Measurements from ENCODE around the gene STON2.
"Not testable (repeated sequence)": the region's sequence is repeated elsewhere in the genome, so short reads cannot be mapped to it uniquely, and the experiment has no call there.

Gene STON2

DNA sequence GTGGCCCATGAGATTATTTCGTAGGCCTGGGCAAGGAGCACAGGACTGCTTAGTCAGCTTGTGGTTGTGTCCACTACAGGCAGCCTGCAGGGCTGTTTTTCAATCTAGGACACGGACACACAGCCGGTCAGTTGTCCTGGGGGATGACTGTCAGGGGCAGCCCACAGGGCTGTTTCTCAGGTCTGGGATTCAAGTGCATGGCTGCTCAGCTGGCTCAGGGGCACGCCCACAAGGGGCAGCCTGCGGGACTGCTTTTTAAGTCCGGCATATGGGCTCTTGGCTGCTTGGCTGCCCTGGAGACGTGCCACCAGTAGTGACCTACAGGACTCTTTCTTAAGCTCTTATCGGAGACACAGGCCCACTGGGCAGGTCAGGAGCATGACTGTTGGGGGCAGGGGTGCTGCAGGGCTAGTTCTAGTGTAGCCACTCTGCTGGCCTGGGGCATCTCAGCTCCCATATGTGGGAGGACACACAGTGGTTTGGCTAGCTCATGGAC, 152.8 kb downstream of the STON2 start:
- DNase-seq (ENCODE audit: low spot score) = no peak
- in situ Hi-C loops (cut with MboI; ENCODE audit: low sequenced_read_pairs, unreplicated experiment) = no loop called here
- TF ChIP-seq, protein P1, sequence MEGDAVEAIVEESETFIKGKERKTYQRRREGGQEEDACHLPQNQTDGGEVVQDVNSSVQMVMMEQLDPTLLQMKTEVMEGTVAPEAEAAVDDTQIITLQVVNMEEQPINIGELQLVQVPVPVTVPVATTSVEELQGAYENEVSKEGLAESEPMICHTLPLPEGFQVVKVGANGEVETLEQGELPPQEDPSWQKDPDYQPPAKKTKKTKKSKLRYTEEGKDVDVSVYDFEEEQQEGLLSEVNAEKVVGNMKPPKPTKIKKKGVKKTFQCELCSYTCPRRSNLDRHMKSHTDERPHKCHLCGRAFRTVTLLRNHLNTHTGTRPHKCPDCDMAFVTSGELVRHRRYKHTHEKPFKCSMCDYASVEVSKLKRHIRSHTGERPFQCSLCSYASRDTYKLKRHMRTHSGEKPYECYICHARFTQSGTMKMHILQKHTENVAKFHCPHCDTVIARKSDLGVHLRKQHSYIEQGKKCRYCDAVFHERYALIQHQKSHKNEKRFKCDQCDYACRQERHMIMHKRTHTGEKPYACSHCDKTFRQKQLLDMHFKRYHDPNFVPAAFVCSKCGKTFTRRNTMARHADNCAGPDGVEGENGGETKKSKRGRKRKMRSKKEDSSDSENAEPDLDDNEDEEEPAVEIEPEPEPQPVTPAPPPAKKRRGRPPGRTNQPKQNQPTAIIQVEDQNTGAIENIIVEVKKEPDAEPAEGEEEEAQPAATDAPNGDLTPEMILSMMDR (IDR thresholded peaks at IDR 0.05; ENCODE audit: borderline replicate concordance, control extremely low read depth, extremely low read depth, insufficient read depth, missing control alignments) = no peak

DNA sequence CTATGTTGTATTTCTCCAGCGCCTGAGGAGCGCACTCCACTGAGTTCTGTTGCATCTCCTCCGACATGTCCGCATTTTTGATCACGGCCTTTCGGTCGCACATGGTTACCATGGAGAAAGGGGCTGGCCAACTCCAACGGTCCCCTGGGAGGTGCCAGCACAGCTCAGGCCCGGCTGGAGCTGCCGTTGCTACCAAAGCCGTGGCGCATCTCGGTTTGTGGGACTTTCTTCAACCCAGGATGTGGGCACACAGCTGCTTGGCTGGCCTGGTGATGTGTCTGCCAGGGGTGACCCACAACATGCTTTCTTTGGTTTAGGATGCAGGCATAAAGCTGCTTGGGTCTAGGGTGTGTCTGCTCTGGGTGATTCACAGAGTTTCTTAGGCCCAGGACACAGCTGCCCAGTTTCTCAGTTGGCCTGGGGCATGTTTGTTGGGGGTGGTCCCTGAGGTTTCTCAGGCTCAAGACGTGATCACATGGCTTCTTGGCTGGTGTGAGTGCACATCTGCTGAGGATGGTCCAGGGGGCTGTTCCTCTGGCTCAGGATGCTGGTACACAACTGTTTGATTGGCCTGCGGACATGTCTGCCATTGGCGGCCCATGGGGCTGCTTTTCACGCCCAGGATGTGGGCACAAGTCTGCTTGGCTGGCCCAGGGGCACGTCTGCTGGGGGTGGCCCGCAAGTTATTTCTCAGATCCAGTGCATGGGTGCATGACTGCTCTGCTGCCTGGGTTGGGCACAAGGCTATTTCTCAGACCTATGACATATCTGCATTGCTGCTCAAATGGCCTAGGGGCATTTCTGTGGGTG, 153.5 kb downstream of the STON2 start:
- TF ChIP-seq, protein P1 (IDR thresholded peaks at IDR 0.05; ENCODE audit: borderline replicate concordance, control extremely low read depth, extremely low read depth, insufficient read depth, missing control alignments) = no peak
- no peak for DNase-seq (ENCODE audit: low spot score)

DNA sequence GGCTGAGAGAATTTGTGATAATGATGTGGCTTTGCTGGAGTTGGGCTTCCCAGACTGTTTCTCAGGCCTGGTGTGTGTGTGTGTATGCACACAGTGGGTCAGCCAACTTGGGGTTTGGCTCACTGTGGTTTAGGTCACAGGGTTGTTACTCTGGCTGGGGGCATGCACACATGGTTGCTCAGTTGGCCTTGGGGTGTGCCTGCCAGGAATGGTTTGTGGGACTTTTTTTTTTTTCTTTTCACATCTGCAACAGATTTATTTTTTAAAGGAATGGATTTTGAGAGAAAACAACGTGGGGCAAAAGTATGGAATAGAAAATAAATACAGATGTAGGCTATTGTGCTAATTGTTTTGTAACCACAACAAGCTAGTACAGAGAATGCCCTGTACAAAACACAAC, 154.4 kb downstream of the STON2 start:
- in situ Hi-C loops (cut with MboI; ENCODE audit: low sequenced_read_pairs, unreplicated experiment) = no loop called here
- TF ChIP-seq, protein P1 (IDR thresholded peaks at IDR 0.05; ENCODE audit: borderline replicate concordance, control extremely low read depth, extremely low read depth, insufficient read depth, missing control alignments) = no peak
- no peak for DNase-seq (ENCODE audit: low spot score)

More for the DNA sequence above, 153.5 kb downstream of the STON2 start:
- in situ Hi-C loops (cut with MboI; ENCODE audit: low sequenced_read_pairs, unreplicated experiment) = no loop called here

DNA sequence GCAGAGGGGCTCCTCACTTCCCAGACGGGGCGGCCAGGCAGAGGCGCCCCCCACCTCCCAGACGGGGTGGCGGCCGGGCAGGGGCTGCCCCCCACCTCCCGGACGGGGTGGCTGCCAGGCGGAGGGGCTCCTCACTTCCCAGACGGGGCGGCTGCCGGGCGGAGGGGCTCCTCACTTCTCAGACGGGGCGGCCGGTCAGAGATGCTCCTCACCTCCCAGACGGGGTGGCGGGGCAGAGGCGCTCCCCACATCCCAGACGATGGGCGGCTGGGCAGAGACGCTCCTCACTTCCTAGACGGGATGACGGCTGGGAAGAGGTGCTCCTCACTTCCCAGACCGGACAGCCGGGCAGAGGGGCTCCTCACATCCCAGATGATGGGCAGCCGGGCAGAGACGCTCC, 155.7 kb downstream of the STON2 start:
- DNase-seq (ENCODE audit: low spot score); in situ Hi-C loops (cut with MboI; ENCODE audit: low sequenced_read_pairs, unreplicated experiment): not testable (repeated sequence)

DNA sequence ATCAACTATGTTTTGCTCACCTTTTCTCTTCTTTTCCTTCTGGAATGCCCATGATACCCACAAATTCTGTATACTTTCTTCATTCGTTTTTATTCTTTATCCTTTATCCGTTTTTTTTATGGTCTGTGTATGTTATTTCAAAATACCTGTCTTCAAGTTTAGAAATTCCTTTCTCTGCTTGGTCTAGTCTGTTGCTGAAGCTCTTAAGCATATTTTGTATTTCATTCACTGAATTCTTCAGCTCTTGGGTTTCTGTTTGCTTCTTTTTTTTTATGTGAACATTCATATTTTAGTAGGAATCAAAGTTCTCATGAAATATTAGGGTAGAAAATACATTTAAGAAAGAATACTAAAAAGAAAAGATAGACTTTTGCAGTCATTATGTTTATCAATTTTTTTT, 156.6 kb downstream of the STON2 start:
- TF ChIP-seq, protein P1 (IDR thresholded peaks at IDR 0.05; ENCODE audit: borderline replicate concordance, control extremely low read depth, extremely low read depth, insufficient read depth, missing control alignments) = no peak
- in situ Hi-C loops (cut with MboI; ENCODE audit: low sequenced_read_pairs, unreplicated experiment) = no loop called here
- DNase-seq (ENCODE audit: low spot score) = no peak

DNA sequence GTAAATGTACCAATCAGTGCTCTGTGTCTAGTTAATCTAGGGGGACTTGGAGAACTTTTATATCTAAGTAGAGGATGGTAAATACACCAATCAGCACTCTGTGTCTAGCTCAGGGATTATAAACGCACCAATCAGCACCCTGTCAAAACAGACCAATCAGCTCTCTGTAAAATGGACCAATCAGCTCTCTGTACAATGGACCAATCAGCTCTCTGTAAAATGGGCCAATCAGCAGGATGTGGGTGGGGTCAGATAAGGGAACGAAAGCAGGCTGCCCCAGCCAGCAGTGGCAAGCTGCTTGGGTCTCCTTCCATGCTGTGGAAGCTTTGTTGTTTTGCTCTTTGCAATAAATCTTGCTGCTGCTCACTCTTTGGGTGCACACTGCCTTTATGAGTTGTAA, 163.3 kb downstream of the STON2 start:
- DNase-seq (ENCODE audit: low spot score); in situ Hi-C loops (cut with MboI; ENCODE audit: low sequenced_read_pairs, unreplicated experiment): not testable (repeated sequence)

DNA sequence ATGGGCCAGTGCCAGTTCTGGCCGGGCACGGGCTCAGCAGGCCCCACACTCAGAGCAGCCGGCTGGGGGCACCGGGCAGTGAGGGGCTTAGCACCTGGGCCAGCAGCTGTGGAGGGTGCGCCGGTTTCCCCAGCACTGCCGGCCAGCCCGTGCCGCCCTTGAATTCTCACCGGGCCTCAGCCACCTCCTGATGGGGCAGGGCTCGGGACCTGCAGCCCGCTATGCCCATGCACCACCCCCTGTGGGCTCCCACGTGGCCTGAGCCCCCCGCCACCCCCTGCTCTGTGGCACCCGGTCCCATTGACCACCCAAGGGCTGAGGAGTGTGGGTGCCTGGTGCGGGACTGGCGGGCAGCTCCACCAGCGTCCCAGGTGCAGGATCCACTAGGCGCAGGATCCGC, 164.0 kb downstream of the STON2 start:
- in situ Hi-C loops (cut with MboI; ENCODE audit: low sequenced_read_pairs, unreplicated experiment) = no loop called here
- DNase-seq (ENCODE audit: low spot score) = no peak
- TF ChIP-seq, protein P1 (IDR thresholded peaks at IDR 0.05; ENCODE audit: borderline replicate concordance, control extremely low read depth, extremely low read depth, insufficient read depth, missing control alignments) = no peak

Measured in GM13976 (cell line).